ENCODE results near the gene PKHD1.

The PKHD1 gene, protein sequence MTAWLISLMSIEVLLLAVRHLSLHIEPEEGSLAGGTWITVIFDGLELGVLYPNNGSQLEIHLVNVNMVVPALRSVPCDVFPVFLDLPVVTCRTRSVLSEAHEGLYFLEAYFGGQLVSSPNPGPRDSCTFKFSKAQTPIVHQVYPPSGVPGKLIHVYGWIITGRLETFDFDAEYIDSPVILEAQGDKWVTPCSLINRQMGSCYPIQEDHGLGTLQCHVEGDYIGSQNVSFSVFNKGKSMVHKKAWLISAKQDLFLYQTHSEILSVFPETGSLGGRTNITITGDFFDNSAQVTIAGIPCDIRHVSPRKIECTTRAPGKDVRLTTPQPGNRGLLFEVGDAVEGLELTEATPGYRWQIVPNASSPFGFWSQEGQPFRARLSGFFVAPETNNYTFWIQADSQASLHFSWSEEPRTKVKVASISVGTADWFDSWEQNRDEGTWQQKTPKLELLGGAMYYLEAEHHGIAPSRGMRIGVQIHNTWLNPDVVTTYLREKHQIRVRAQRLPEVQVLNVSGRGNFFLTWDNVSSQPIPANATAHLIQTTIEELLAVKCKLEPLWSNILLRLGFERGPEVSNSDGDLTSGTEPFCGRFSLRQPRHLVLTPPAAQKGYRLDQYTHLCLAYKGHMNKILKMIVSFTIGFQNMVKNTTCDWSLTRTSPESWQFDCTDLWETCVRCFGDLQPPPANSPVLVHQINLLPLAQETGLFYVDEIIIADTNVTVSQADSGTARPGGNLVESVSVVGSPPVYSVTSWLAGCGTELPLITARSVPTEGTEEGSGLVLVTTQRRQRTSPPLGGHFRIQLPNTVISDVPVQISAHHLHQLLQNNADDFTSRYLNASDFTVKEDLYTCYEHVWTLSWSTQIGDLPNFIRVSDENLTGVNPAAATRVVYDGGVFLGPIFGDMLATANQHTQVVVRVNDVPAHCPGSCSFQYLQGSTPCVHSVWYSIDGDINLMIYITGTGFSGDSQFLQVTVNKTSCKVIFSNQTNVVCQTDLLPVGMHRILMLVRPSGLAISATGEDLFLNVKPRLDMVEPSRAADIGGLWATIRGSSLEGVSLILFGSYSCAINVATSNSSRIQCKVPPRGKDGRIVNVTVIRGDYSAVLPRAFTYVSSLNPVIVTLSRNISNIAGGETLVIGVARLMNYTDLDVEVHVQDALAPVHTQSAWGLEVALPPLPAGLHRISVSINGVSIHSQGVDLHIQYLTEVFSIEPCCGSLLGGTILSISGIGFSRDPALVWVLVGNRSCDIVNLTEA (N-terminal part only)

DNA sequence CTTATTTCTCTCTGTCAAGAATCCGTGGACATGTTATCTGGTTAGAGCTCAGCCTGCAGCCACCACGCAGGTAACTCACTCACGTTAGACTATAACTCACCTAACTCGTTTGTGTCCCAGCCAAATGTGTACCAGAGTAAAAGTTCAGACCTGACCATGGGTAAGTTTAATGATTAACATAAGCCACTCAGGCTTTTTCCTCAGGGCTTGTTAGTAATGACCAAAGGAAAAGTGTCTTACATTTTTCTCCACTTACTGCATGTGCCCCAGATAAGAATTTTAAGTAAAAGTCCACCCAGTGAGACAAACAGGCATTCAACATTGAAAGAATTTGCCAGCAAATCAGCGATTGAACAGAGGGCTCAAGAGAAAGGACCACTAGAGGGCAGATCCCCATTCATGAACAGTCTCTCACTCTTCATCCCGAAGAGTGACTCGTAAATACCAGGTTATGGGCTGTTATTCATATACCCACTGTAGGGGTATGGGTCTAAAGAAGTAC lies at the start of gene PKHD1:
Gene PKHD1 (minus strand): TSS at position 116 of the 502 bp plus-strand sequence. CDS start 2,680 bp downstream, outside the sequence.
- TF ChIP-seq, protein P1, sequence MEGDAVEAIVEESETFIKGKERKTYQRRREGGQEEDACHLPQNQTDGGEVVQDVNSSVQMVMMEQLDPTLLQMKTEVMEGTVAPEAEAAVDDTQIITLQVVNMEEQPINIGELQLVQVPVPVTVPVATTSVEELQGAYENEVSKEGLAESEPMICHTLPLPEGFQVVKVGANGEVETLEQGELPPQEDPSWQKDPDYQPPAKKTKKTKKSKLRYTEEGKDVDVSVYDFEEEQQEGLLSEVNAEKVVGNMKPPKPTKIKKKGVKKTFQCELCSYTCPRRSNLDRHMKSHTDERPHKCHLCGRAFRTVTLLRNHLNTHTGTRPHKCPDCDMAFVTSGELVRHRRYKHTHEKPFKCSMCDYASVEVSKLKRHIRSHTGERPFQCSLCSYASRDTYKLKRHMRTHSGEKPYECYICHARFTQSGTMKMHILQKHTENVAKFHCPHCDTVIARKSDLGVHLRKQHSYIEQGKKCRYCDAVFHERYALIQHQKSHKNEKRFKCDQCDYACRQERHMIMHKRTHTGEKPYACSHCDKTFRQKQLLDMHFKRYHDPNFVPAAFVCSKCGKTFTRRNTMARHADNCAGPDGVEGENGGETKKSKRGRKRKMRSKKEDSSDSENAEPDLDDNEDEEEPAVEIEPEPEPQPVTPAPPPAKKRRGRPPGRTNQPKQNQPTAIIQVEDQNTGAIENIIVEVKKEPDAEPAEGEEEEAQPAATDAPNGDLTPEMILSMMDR (IDR thresholded peaks at IDR 0.05) = peak; percentile 44

DNA sequence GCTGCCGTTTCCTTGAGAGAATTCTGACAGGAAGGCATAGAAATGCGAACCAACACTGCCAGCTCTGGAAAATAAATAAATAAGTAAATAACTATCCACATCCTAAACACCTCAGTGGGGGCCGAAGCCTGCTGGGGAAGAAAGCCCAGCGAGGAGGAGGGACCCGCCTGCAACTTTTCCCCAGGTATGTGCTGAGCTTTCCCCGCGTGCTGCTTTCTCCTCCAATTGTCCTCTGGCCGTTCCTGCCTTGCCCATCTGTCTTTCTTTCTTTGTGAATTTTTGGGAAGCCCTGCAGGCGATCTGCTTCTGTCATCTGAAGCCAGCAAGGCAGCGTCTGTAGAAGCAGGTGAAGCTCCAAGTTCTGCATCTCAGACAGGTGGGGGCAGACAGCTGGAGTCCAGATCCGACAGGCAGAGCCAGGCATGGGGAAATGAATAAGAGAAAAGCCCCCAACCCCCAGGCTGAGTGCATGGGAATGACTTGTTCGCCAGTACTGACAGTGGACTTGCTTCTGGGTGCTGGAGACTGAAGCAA lies 49.6 kb upstream of the PKHD1 start:
- TF ChIP-seq, protein P1 (IDR thresholded peaks at IDR 0.05) = no peak

DNA sequence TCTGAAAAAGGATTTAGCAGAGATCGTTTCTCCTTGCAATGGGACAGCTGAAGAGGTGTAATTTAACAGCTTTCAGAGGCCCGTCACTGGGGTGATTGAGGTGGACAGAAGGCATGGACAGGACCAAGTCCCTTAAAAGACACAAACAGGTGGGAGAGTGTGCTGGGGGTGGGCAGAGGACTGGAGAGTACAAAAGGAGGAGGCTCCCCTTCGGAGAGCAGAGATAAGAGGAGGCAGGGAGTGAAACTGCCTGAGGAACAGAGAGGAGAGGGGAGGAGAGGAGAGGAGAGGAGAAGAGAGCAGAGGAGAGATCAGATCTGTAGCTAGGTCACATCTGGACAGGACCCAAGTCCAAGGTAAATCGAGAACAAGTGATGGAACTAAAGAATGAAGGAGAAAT lies 48.6 kb upstream of the PKHD1 start:
- TF ChIP-seq, protein P1 (IDR thresholded peaks at IDR 0.05) = no peak

DNA sequence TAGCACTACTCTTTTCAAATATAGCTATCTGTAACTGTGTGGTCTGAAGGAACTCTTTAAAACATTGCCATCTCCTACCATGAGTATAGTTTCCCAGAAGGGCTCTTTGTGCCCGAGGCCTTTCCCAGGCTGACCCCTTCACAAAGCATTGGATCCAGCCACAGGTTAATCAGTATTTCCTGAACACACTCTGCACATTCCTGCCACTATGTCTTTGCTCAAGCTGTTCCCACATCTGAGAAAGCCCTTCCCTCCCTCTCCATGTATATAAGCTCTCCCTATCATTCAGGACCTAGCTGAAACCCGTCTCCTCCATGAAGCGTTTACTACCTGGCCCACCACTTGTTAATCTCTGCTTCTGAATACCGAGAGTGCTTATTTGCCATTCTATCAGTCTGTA lies 47.8 kb upstream of the PKHD1 start:
- TF ChIP-seq, protein P1 (IDR thresholded peaks at IDR 0.05) = no peak

DNA sequence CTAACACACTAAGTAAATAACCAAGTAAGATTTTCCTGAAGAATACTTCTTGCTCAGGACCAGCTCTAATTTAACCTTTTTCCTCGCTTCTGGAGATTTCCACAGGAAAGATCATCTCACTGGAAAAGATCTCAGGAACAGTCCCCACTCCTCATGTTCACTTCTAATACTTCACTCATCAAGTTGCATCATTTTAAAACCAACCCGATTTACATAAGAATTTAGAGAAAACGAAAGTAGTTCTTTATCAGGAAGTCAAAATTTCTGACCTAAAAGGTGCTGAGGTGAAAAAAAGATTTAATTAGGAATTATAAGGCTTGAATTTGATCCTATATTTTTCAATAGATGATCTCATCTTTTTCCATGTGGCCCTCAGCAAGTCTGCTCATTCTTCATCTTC lies 46.6 kb upstream of the PKHD1 start:
- TF ChIP-seq, protein P1 (IDR thresholded peaks at IDR 0.05) = no peak

DNA sequence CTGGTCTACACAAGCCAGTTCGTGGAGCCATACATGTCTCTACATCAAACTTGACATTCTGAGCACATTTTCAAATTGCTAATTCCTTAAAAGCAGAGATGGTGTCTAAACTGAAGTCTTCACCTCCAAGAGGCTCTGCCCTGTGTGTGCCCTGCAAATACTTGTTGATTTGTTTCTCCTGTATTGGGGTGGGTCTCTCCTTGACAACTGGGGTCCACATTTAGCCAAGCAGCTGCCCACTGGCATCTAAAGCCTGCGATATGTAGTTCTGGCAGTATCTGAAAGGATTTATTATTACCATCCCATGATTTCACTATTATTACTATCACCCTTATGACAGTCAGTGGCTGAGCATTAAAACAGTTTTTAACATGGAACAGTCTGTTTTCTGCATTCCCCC lies 45.9 kb upstream of the PKHD1 start:
- TF ChIP-seq, protein P1 (IDR thresholded peaks at IDR 0.05) = no peak

DNA sequence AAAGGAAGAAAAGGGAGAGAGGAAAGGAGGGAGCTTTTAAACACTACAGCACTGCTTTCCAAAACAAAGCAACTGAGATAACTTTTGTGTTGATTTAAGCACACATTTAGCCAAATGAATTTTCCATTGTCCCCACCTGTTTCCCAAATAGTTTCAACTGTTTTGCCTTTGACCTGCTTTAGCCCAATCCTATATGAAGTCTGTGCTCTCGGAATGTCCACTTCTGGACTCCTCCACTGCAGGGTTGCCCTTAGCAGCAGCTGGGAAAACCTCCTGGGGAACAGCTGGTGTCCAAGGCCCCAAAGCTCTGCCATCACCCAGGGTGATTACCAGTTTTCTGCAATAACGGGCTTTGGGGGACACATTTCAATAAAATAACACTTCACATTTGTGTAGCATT lies 44.9 kb upstream of the PKHD1 start:
- TF ChIP-seq, protein P1 (IDR thresholded peaks at IDR 0.05) = no peak

All from LNCAP (cell line).